ENCODE results near the gene CADM1.

Gene CADM1

DNA sequence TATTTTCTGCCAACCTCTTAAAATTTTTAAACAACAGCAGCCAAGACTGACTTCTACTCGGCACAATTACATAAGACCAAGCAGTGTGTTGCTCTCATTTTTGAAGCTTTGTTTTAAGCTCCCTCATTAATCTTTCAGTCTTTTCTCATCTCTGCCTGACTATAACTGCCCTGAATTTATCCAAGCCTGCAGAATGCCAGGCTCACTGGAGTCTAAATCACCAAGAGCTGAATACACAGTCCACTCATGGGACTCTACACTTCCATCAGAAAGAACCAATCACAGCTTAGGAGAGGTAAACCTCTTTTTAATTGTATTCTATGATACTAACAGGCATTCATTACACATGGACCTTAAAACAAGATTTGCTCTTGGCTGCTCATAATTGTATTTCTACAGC lies 178.7 kb downstream of the CADM1 start:
- H3K4me3 ChIP-seq, result no peak overlapping the region
- peaks cover 0 to 3% (median 0%) of the 10 kb centered on the region in 4 donors for H3K4me1 ChIP-seq
- TF ChIP-seq, protein P1, sequence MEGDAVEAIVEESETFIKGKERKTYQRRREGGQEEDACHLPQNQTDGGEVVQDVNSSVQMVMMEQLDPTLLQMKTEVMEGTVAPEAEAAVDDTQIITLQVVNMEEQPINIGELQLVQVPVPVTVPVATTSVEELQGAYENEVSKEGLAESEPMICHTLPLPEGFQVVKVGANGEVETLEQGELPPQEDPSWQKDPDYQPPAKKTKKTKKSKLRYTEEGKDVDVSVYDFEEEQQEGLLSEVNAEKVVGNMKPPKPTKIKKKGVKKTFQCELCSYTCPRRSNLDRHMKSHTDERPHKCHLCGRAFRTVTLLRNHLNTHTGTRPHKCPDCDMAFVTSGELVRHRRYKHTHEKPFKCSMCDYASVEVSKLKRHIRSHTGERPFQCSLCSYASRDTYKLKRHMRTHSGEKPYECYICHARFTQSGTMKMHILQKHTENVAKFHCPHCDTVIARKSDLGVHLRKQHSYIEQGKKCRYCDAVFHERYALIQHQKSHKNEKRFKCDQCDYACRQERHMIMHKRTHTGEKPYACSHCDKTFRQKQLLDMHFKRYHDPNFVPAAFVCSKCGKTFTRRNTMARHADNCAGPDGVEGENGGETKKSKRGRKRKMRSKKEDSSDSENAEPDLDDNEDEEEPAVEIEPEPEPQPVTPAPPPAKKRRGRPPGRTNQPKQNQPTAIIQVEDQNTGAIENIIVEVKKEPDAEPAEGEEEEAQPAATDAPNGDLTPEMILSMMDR (IDR thresholded peaks at IDR 0.05), result no peak
- H3K27ac ChIP-seq, result no peak overlapping the region
- no peaks in the 10 kb centered on the region for H3K36me3 ChIP-seq
- H3K9me3 ChIP-seq, result no peaks in the 10 kb centered on the region
- no peak for DNase-seq
- H3K27me3 ChIP-seq, result peaks cover 0 to under 1% of the 10 kb centered on the region in 2 donors
- intact Hi-C loops (cut with DNase I; ENCODE audit: low total_unique reads), result loop anchor here (10.0 kb wide), 1 partner anchor 949 kb away; no protein-coding TSS in a partner anchor

DNA sequence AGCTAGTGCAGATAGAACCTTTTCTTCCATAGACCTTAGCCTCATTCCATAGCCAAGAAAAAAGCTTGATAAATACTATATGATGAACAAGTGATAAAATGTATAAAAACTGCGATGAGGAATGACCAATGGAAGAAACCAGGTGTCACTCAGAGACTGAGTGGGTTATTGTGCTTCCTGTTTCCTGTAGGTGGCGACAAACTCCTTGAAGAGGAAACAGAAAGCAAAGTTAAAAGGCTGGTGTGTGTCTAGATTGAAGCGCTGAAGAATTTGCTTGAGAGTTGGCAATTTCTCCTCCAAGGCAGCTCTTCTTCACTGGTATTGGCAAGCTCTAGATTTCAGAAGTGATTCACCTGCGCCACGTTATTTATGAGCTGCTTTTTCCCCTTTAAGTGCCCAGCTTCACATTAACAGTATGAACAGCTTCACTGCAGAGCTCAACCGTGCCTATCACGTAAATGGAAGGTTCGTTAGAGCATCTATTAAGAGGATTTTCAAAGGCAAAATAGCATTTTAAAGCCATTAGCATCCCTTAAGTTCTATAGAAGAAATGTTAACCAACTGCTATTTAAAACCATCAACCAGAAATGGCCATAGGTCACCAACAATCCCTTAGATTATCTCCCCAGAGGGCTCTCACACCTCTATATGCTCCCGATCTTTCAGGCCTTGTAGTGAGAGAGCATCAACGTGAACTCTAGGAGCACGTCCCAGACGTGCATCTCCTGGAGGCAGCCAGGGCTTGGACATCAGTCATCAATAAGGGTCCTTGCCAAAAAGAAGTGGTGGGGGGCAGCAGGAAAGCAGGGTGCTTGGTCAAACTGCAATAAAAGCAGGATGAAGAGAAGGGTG lies 179.4 kb downstream of the CADM1 start:
- no peaks in the 10 kb centered on the region for H3K27me3 ChIP-seq
- DNase-seq, result peak in 1 of 2 donors; percentile 21
- intact Hi-C loops (cut with DNase I; ENCODE audit: low total_unique reads), result loop anchor here (10.0 kb wide), 1 partner anchor 950 kb away; no protein-coding TSS in a partner anchor
- no peaks in the 10 kb centered on the region for H3K9me3 ChIP-seq
- no peak overlapping the region for H3K27ac ChIP-seq
- peaks cover 0 to 3% (median 0%) of the 10 kb centered on the region in 4 donors for H3K4me1 ChIP-seq
- H3K4me3 ChIP-seq, result peak overlapping the region in 1 of 2 donors; percentile 5
- H3K36me3 ChIP-seq, result no peaks in the 10 kb centered on the region
- TF ChIP-seq, protein P1 (IDR thresholded peaks at IDR 0.05), result peak; percentile 59 to 62

DNA sequence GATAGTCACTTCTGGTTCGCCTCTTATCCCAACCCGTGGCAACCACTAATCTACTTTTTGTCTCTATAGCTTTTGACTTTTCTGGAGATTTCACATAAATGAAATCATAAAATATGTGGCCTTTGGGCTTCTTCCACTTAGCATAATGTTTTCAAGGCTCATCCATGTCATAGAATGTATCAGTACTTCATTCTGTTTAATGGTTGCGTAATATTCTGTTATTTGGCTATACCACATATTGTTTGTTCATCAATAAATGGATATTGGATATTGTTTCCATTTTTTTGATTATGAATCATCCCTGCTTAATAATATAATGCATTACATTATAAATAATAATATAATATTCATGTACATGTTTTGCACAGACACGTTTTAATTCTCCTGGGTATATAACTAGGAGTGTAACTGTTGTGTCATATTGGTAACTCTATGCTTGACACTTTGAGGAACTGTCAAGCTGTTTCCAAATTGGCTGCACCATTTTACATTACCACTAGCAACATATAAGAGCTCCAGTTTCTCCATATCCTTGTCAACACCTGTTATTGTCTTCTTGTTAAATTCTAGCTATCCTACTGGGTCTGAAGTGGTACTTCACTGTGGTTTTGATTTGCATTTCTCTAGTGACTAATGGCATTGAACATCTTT lies 181.5 kb downstream of the CADM1 start:
- H3K4me1 ChIP-seq, result peaks cover 0 to 3% (median 0%) of the 10 kb centered on the region in 4 donors
- H3K9me3 ChIP-seq, result no peaks in the 10 kb centered on the region
- no peak overlapping the region for H3K27ac ChIP-seq
- H3K27me3 ChIP-seq, result no peaks in the 10 kb centered on the region
- H3K36me3 ChIP-seq, result no peaks in the 10 kb centered on the region
- TF ChIP-seq, protein P1 (IDR thresholded peaks at IDR 0.05), result no peak
- no peak for DNase-seq
- H3K4me3 ChIP-seq, result no peak overlapping the region
- intact Hi-C loops (cut with DNase I; ENCODE audit: low total_unique reads), result loop anchor here (10.0 kb wide), 1 partner anchor 952 kb away; no protein-coding TSS in a partner anchor

DNA sequence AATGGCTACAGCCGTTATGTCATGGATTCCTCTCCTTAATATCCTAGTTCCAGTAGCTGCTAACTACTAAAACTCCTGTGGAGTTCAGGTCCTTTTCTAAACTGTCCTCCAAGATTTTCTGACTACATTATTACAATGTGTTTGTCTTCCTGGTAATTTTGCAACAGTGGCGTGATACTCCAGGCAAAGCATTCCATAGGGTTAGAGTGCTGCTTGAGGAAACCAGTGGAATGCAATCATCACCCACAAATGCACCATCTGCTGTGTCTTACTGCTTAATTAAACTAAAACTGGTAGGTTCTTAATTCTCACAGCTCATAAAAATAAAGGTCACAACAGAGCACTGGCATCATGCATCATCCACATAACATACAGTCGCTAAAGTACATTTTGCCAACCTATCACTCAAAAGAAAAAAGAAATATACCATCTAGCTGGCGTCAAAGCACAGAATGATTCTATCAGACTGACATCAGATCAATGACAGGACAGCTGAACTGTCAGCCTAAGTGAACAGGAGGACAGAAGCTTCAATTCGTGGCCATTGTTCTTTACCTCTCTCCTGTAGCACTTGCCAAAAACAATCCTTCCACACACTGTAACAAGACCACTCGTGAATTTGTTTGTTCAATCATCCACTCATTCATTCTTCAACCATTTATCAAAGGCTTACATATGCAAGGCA lies 182.5 kb downstream of the CADM1 start:
- Histone ChIP-seq H3K9me3 (no peaks in the 10 kb centered on the region), H3K4me3 (no peak overlapping the region), H3K36me3 (no peaks in the 10 kb centered on the region), H3K4me1 (peaks cover 0 to 3% (median 0%) of the 10 kb centered on the region in 4 donors), H3K27me3 (no peaks in the 10 kb centered on the region), H3K27ac (no peak overlapping the region)
- intact Hi-C loops (cut with DNase I; ENCODE audit: low total_unique reads), result loop anchor here (10.0 kb wide), 1 partner anchor 953 kb away; no protein-coding TSS in a partner anchor
- TF ChIP-seq, protein P1 (IDR thresholded peaks at IDR 0.05), result no peak
- DNase-seq, result no peak

All from tibial artery (tissue), 4 donors.